ENCODE results near the gene TSPAN31. TPM values are rescaled to one million over a fixed set of nuclear protein-coding genes. Genes with fewer than 3 reads are reported as not detected.
A peak's percentile ranks its signal among the peaks of the same experiment; 100 is the strongest.

Gene TSPAN31
- total and polyA plus RNA-seq, 8 donors = 33.5 to 83.8 (median 70.4) TPM

GRCh38 chr12:57796996-57797395 is 52.2 kb downstream of the TSPAN31 start:
- no peak for ATAC-seq
- no peak overlapping the region for H3K27ac ChIP-seq
- no peak overlapping the region for H3K4me3 ChIP-seq
- H3K9me3 ChIP-seq = no peaks in the 10 kb centered on the region
- peaks cover 3 to 88% of the 10 kb centered on the region in 2 donors for H3K36me3 ChIP-seq
- no peak for DNase-seq
- H3K27me3 ChIP-seq = no peaks in the 10 kb centered on the region
- peaks cover 0 to 28% of the 10 kb centered on the region in 2 donors for H3K4me1 ChIP-seq
- intact Hi-C loops (cut with DNase I) = no loop called here
- no peak for TF ChIP-seq CTCF (IDR thresholded peaks at IDR 0.05)

- Histone ChIP-seq H3K36me3 (peaks cover 3 to 88% of the 10 kb centered on the region in 2 donors), H3K27ac (peak overlapping the region in 1 of 2 donors; percentile 3)
- intact Hi-C loops (cut with DNase I) = no loop called here
Observed at GRCh38 chr12:57797933-57798332, 53.1 kb downstream of the TSPAN31 start.

More at GRCh38 chr12:57797933-57798332, 53.1 kb downstream of the TSPAN31 start:
- no peaks in the 10 kb centered on the region for H3K9me3 ChIP-seq
- no peak for TF ChIP-seq CTCF (IDR thresholded peaks at IDR 0.05)
- H3K4me1 ChIP-seq = peaks cover 0 to 28% of the 10 kb centered on the region in 2 donors
- no peaks in the 10 kb centered on the region for H3K27me3 ChIP-seq
- DNase-seq (no peak), ATAC-seq (peak; percentile 49)
- no peak overlapping the region for H3K4me3 ChIP-seq

Small RNA genes within 50 kb of the gene (microRNA-seq; reads per million reads assigned to microRNA genes)
- gene MIR6759 = 0 reads per million in 2 donors

Other genes starting within 250 kb of the TSPAN31 start
- gene DDIT3, start 224.5 kb upstream of the TSPAN31 start, total RNA-seq = 10 to 100 TPM; 18.3 to 27.2 TPM
- 10 to 100 TPM; 16.4 to 29.4 (median 19.3) TPM for gene DDIT3, start 224.5 kb upstream of the TSPAN31 start, polyA plus RNA-seq (ENCODE audit: insufficient read length in 6 of 6)
- 100 to 1,000 TPM in 1 of 2 donors, 10 to 100 TPM in 1; 69.1 to 111 TPM for gene MBD6, start 222.2 kb upstream of the TSPAN31 start, total RNA-seq
- gene MBD6, start 222.2 kb upstream of the TSPAN31 start, polyA plus RNA-seq (ENCODE audit: insufficient read length in 6 of 6) = 10 to 100 TPM; 61.3 to 84.6 (median 73.2) TPM
- 100 to 1,000 TPM; 104 to 111 TPM for gene DCTN2, start 197.8 kb upstream of the TSPAN31 start, total RNA-seq
- gene DCTN2, start 197.8 kb upstream of the TSPAN31 start, polyA plus RNA-seq (ENCODE audit: insufficient read length in 6 of 6) = 100 to 1,000 TPM; 150 to 162 (median 156) TPM
- under 1 TPM; 0.38 to 0.50 TPM for gene KIF5A, start 195.0 kb upstream of the TSPAN31 start, total RNA-seq
- 1 to 10 TPM; 4.3 to 6.5 (median 5.4) TPM for gene KIF5A, start 195.0 kb upstream of the TSPAN31 start, polyA plus RNA-seq (ENCODE audit: insufficient read length in 6 of 6)
- 10 to 100 TPM; 43.4 to 44.1 TPM for gene PIP4K2C, start 153.8 kb upstream of the TSPAN31 start, total RNA-seq
- 10 to 100 TPM; 17.0 to 22.2 (median 21.3) TPM for gene PIP4K2C, start 153.8 kb upstream of the TSPAN31 start, polyA plus RNA-seq (ENCODE audit: insufficient read length in 6 of 6)
- gene DTX3, start 140.2 kb upstream of the TSPAN31 start, total RNA-seq = 10 to 100 TPM; 20.1 to 30.4 TPM
- 10 to 100 TPM; 51.3 to 64.8 (median 57.2) TPM for gene DTX3, start 140.2 kb upstream of the TSPAN31 start, polyA plus RNA-seq (ENCODE audit: insufficient read length in 6 of 6)
- gene ARHGEF25, start 133.6 kb upstream of the TSPAN31 start, total RNA-seq = 10 to 100 TPM; 16.5 to 20.0 TPM
- gene ARHGEF25, start 133.6 kb upstream of the TSPAN31 start, polyA plus RNA-seq (ENCODE audit: insufficient read length in 6 of 6) = 10 to 100 TPM; 45.1 to 53.4 (median 46.4) TPM
- 1 to 10 TPM; 2.0 to 3.8 TPM for gene B4GALNT1, start 111.8 kb upstream of the TSPAN31 start, total RNA-seq
- 1 to 10 TPM in 5 of 6 donors, under 1 TPM in 1; 0.78 to 1.8 (median 1.3) TPM for gene B4GALNT1, start 111.8 kb upstream of the TSPAN31 start, polyA plus RNA-seq (ENCODE audit: insufficient read length in 6 of 6)
- 100 to 1,000 TPM; 282 to 321 TPM for gene OS9, start 50.9 kb upstream of the TSPAN31 start, total RNA-seq
- 100 to 1,000 TPM; 200 to 228 (median 219) TPM for gene OS9, start 50.9 kb upstream of the TSPAN31 start, polyA plus RNA-seq (ENCODE audit: insufficient read length in 6 of 6)
- 1 to 10 TPM; 1.9 to 5.8 TPM for gene AGAP2, start 6.3 kb upstream of the TSPAN31 start, total RNA-seq
- under 1 TPM; 0.31 to 0.57 (median 0.48) TPM for gene AGAP2, start 6.3 kb upstream of the TSPAN31 start, polyA plus RNA-seq (ENCODE audit: insufficient read length in 6 of 6)
- 100 to 1,000 TPM in 1 of 2 donors, 10 to 100 TPM in 1; 80.1 to 130 TPM for gene CDK4, start 7.3 kb downstream of the TSPAN31 start, total RNA-seq
- 100 to 1,000 TPM; 215 to 269 (median 245) TPM for gene CDK4, start 7.3 kb downstream of the TSPAN31 start, polyA plus RNA-seq (ENCODE audit: insufficient read length in 6 of 6)
- 10 to 100 TPM; 17.4 to 22.4 TPM for gene MARCHF9, start 10.1 kb downstream of the TSPAN31 start, total RNA-seq
- 10 to 100 TPM; 16.5 to 22.6 (median 19.5) TPM for gene MARCHF9, start 10.1 kb downstream of the TSPAN31 start, polyA plus RNA-seq (ENCODE audit: insufficient read length in 6 of 6)
- gene CYP27B1, start 22.0 kb downstream of the TSPAN31 start, total RNA-seq = 1 to 10 TPM; 1.5 to 4.7 TPM
- 1 to 10 TPM in 4 of 6 donors, under 1 TPM in 2; 0.58 to 3.4 (median 1.4) TPM for gene CYP27B1, start 22.0 kb downstream of the TSPAN31 start, polyA plus RNA-seq (ENCODE audit: insufficient read length in 6 of 6)
- gene METTL1, start 27.1 kb downstream of the TSPAN31 start, total RNA-seq = 10 to 100 TPM; 17.3 to 39.2 TPM
- 10 to 100 TPM; 26.3 to 40.2 (median 30.6) TPM for gene METTL1, start 27.1 kb downstream of the TSPAN31 start, polyA plus RNA-seq (ENCODE audit: insufficient read length in 6 of 6)
- 1 to 10 TPM; 6.2 to 6.3 TPM for gene EEF1AKMT3, start 27.6 kb downstream of the TSPAN31 start, total RNA-seq
- 10 to 100 TPM; 14.7 to 19.7 (median 17.2) TPM for gene EEF1AKMT3, start 27.6 kb downstream of the TSPAN31 start, polyA plus RNA-seq (ENCODE audit: insufficient read length in 6 of 6)
- gene TSFM, start 37.7 kb downstream of the TSPAN31 start, total RNA-seq = 10 to 100 TPM; 25.6 to 26.2 TPM
- gene TSFM, start 37.7 kb downstream of the TSPAN31 start, polyA plus RNA-seq (ENCODE audit: insufficient read length in 6 of 6) = 10 to 100 TPM; 26.9 to 35.3 (median 31.5) TPM
- gene AVIL, start 73.7 kb downstream of the TSPAN31 start, total RNA-seq = 10 to 100 TPM; 10.5 to 12.8 TPM
- 10 to 100 TPM; 10.7 to 21.6 (median 20.0) TPM for gene AVIL, start 73.7 kb downstream of the TSPAN31 start, polyA plus RNA-seq (ENCODE audit: insufficient read length in 6 of 6)
- 100 to 1,000 TPM; 179 to 210 TPM for gene CTDSP2, start 101.7 kb downstream of the TSPAN31 start, total RNA-seq
- 100 to 1,000 TPM; 275 to 321 (median 287) TPM for gene CTDSP2, start 101.7 kb downstream of the TSPAN31 start, polyA plus RNA-seq (ENCODE audit: insufficient read length in 6 of 6)
- 1 to 10 TPM; 6.1 to 6.4 TPM for gene ATP23, start 196.5 kb downstream of the TSPAN31 start, total RNA-seq
- 10 to 100 TPM in 1 of 6 donors, 1 to 10 TPM in 5; 8.6 to 14.1 (median 9.2) TPM for gene ATP23, start 196.5 kb downstream of the TSPAN31 start, polyA plus RNA-seq (ENCODE audit: insufficient read length in 6 of 6)

Measured in left lung (tissue), 10 donors.